ENCODE data around the gene KIF26A.

DNA sequence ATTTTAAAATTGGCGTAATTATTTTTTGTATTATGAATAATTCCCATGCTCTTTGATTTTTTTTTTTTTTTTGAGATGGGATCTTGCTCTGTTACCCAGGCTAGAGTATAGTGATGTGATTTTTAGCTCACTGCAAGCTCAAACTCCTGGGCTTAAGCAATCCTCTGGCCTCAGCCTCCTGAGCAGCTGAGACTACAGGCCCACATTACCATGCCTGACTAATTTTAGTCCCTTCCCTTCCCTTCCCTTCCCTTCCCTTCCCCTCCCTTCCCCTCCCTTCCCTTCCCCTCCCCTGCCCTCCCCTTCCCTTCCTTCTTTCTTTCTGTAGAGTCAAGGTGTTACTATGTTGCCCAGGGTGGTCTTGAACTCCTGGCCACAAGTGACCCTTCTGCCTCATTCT is 9.4 kb upstream of the KIF26A start:
- TF ChIP-seq, protein P1, sequence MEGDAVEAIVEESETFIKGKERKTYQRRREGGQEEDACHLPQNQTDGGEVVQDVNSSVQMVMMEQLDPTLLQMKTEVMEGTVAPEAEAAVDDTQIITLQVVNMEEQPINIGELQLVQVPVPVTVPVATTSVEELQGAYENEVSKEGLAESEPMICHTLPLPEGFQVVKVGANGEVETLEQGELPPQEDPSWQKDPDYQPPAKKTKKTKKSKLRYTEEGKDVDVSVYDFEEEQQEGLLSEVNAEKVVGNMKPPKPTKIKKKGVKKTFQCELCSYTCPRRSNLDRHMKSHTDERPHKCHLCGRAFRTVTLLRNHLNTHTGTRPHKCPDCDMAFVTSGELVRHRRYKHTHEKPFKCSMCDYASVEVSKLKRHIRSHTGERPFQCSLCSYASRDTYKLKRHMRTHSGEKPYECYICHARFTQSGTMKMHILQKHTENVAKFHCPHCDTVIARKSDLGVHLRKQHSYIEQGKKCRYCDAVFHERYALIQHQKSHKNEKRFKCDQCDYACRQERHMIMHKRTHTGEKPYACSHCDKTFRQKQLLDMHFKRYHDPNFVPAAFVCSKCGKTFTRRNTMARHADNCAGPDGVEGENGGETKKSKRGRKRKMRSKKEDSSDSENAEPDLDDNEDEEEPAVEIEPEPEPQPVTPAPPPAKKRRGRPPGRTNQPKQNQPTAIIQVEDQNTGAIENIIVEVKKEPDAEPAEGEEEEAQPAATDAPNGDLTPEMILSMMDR (conservative IDR thresholded peaks at IDR 0.05; ENCODE audit: low read depth, low read length): no peak
- TF ChIP-seq RCOR1 (IDR thresholded peaks at IDR 0.05; ENCODE audit: insufficient replicate concordance, low read length) (no peak), BHLHE40 (IDR thresholded peaks at IDR 0.05; ENCODE audit: low read depth, low read length) (no peak), MAZ (IDR thresholded peaks at IDR 0.05; ENCODE audit: borderline replicate concordance, low read depth, low read length) (no peak), POLR2A (IDR thresholded peaks at IDR 0.05; ENCODE audit: low read depth, low read length) (no peak), MAFK (IDR thresholded peaks at IDR 0.05; ENCODE audit: low read depth, low read length) (no peak), FOS (IDR thresholded peaks at IDR 0.05; ENCODE audit: low read depth, low read length) (no peak), SMC3 (IDR thresholded peaks at IDR 0.05; ENCODE audit: low read depth, low read length) (no peak), RAD21 (IDR thresholded peaks at IDR 0.05; ENCODE audit: low read length) (no peak), NFE2L2 (IDR thresholded peaks at IDR 0.05; ENCODE audit: low read depth, low read length) (no peak)

All from IMR-90 (cell line).